ENCODE measurements around the gene A2ML1. TPM values are rescaled to one million over a fixed set of nuclear protein-coding genes. Genes with fewer than 3 reads are reported as not detected.
A peak's percentile ranks its signal among the peaks of the same experiment; 100 is the strongest.

Gene A2ML1
- total RNA-seq, 1 donor from 2014 or later: not detected

GRCh38 chr12:8821591-8821990 is 830 bp upstream of the A2ML1 start:
- Mint-ChIP-seq H3K27me3 (ENCODE audit: unreplicated experiment) (peaks cover 4% of the 10 kb centered on the region), H3K36me3 (ENCODE audit: unreplicated experiment) (no peaks in the 10 kb centered on the region), H3K9me3 (ENCODE audit: unreplicated experiment) (no peaks in the 10 kb centered on the region), H3K27ac (ENCODE audit: unreplicated experiment) (no peak overlapping the region), H3K4me1 (ENCODE audit: low read depth, unreplicated experiment) (no peaks in the 10 kb centered on the region), H3K4me3 (ENCODE audit: unreplicated experiment) (no peak overlapping the region)
- DNase-seq: no peak
- TF ChIP-seq, protein P1, sequence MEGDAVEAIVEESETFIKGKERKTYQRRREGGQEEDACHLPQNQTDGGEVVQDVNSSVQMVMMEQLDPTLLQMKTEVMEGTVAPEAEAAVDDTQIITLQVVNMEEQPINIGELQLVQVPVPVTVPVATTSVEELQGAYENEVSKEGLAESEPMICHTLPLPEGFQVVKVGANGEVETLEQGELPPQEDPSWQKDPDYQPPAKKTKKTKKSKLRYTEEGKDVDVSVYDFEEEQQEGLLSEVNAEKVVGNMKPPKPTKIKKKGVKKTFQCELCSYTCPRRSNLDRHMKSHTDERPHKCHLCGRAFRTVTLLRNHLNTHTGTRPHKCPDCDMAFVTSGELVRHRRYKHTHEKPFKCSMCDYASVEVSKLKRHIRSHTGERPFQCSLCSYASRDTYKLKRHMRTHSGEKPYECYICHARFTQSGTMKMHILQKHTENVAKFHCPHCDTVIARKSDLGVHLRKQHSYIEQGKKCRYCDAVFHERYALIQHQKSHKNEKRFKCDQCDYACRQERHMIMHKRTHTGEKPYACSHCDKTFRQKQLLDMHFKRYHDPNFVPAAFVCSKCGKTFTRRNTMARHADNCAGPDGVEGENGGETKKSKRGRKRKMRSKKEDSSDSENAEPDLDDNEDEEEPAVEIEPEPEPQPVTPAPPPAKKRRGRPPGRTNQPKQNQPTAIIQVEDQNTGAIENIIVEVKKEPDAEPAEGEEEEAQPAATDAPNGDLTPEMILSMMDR (IDR thresholded peaks at IDR 0.05; ENCODE audit: partially characterized antibody, unreplicated experiment): no peak

GRCh38 chr12:8823565-8824300 is 1.3 kb downstream of the A2ML1 start:
- H3K4me3 Mint-ChIP-seq (ENCODE audit: unreplicated experiment): no peak overlapping the region
- H3K27ac Mint-ChIP-seq (ENCODE audit: unreplicated experiment): no peak overlapping the region
- no peaks in the 10 kb centered on the region for H3K9me3 Mint-ChIP-seq (ENCODE audit: unreplicated experiment)
- no peaks in the 10 kb centered on the region for H3K36me3 Mint-ChIP-seq (ENCODE audit: unreplicated experiment)
- H3K27me3 Mint-ChIP-seq (ENCODE audit: unreplicated experiment): peaks cover 3% of the 10 kb centered on the region
- TF ChIP-seq, protein P1 (IDR thresholded peaks at IDR 0.05; ENCODE audit: partially characterized antibody, unreplicated experiment): peak; percentile 53
- H3K4me1 Mint-ChIP-seq (ENCODE audit: low read depth, unreplicated experiment): no peaks in the 10 kb centered on the region
- DNase-seq: peak; percentile 44

GRCh38 chr12:8827551-8828256 is 5.3 kb downstream of the A2ML1 start:
- Mint-ChIP-seq H3K4me3 (ENCODE audit: unreplicated experiment) (no peak overlapping the region), H3K36me3 (ENCODE audit: unreplicated experiment) (no peaks in the 10 kb centered on the region), H3K27me3 (ENCODE audit: unreplicated experiment) (no peaks in the 10 kb centered on the region), H3K9me3 (ENCODE audit: unreplicated experiment) (no peaks in the 10 kb centered on the region), H3K4me1 (ENCODE audit: low read depth, unreplicated experiment) (no peaks in the 10 kb centered on the region), H3K27ac (ENCODE audit: unreplicated experiment) (no peak overlapping the region)
- TF ChIP-seq, protein P1 (IDR thresholded peaks at IDR 0.05; ENCODE audit: partially characterized antibody, unreplicated experiment): no peak
- DNase-seq: no peak

GRCh38 chr12:8828257-8829124 is 6.1 kb downstream of the A2ML1 start:
- H3K27me3 Mint-ChIP-seq (ENCODE audit: unreplicated experiment): no peaks in the 10 kb centered on the region
- H3K4me1 Mint-ChIP-seq (ENCODE audit: low read depth, unreplicated experiment): no peaks in the 10 kb centered on the region
- no peak for DNase-seq
- no peaks in the 10 kb centered on the region for H3K9me3 Mint-ChIP-seq (ENCODE audit: unreplicated experiment)
- TF ChIP-seq, protein P1 (IDR thresholded peaks at IDR 0.05; ENCODE audit: partially characterized antibody, unreplicated experiment): no peak
- H3K4me3 Mint-ChIP-seq (ENCODE audit: unreplicated experiment): no peak overlapping the region
- H3K36me3 Mint-ChIP-seq (ENCODE audit: unreplicated experiment): no peaks in the 10 kb centered on the region
- H3K27ac Mint-ChIP-seq (ENCODE audit: unreplicated experiment): no peak overlapping the region
